Transverse colon (tissue), 4 donors: ENCODE results near the gene PLA2G4E. TPM values are rescaled to one million over a fixed set of nuclear protein-coding genes. Genes with fewer than 3 reads are reported as not detected.

Source experiments
- DNase-seq: peaks from one replicate; pipeline ENCODE4 v3.0.0-alpha.2; 2019
- H3K27ac ChIP-seq, 4 donors: fragments of 200-600 bp; sonication (generic); 2 replicates each; pipeline ENCODE4 v1.5.1; 2016 to 2018; ENCODE audit warnings: inconsistent platforms in 4 of 4
- H3K27me3 ChIP-seq: fragments of 200-600 bp; sonication (generic); 2 replicates; pipeline ENCODE4 v1.5.1; 2017; ENCODE audit warnings: inconsistent platforms
- H3K36me3 ChIP-seq, 4 donors: fragments of 200-600 bp; sonication (generic); 2 replicates each; pipeline ENCODE4 v1.5.1; 2017 to 2019; ENCODE audit warnings: inconsistent platforms in 4 of 4
- H3K4me1 ChIP-seq, 4 donors: fragments of 200-600 bp; sonication (generic); 2 replicates each; pipeline ENCODE4 v1.5.1; 2017 to 2020; ENCODE audit warnings: inconsistent platforms in 4 of 4
- H3K4me3 ChIP-seq, 4 donors: fragments of 200-600 bp; sonication (generic); 1 replicate in 1 of 4; 2 replicates in 3 of 4; pipeline versions ENCODE4 v1.5.1 to v1.6.1; 2017 to 2019; ENCODE audit warnings: inconsistent platforms in 4 of 4
- H3K9me3 ChIP-seq, 2 donors: fragments of 200-600 bp; sonication (generic); 2 replicates each; pipeline ENCODE4 v1.5.1; 2017 to 2019; ENCODE audit warnings: inconsistent platforms in 2 of 2
- EP300 ChIP-seq: sonication (generic); formaldehyde crosslinking; IDR thresholded peaks from one replicate; pipeline ENCODE4 v1.6.1; 2017; ENCODE audit warnings: antibody characterized with exemption, low read depth
- POLR2A ChIP-seq: fragments of 450-650 bp; IDR thresholded peaks from one replicate; pipeline ENCODE4 v1.6.1; 2016; ENCODE audit warnings: antibody characterized with exemption, mild to moderate bottlenecking, moderate library complexity
- POLR2AphosphoS5 ChIP-seq, 3 donors: sonication (generic); formaldehyde crosslinking; IDR thresholded peaks; one replicate each; pipeline ENCODE4 v1.6.1; 2016; ENCODE audit warnings: antibody characterized with exemption in 3 of 3
- WGBS, 2 donors: methylation state at CpG; one replicate each; pipeline ENCODE4 v1.1.5; 2018; ENCODE audit warnings: low coverage in 1 of 2; 5-methylcytosine and 5-hydroxymethylcytosine counted together
- in situ Hi-C, 4 donors: fragments of 200-750 bp; cut with MboI; loops; one replicate each; pipeline versions ENCODE4 v1.15.0 to v1.15.1; 2017; ENCODE audit warnings: low sequenced_read_pairs in 3 of 4, low pct_ligation_motif_present in 1 of 4, low pct_unique_long_range_greater_than_20kb in 1 of 4
- intact Hi-C: fragments of 100-400 bp; cut with DNase I; formaldehyde crosslinking; loops from one replicate; pipeline ENCODE4 v1.15.1; 2023; ENCODE audit warnings: low total_unique reads
- total RNA-seq, 4 donors: library from RNA; depleted of rRNA; stranded (reverse); fragments of >200 nt; gene quantifications; one replicate each; pipeline ENCODE4 v1.1.0, GENCODE V29; 2016
- TF ChIP-seq, protein P1 (sequence below), 5 experiments: fragments of 200-600 bp in 3 of 5; fragments of 450-650 bp in 2 of 5; sonication (generic) in 3 of 5; IDR thresholded peaks; 1 replicate in 2 of 5; 2 replicates in 3 of 5; pipeline ENCODE4 v1.5.1; 2016 to 2017; ENCODE audit warnings: antibody characterized with exemption in 5 of 5, inconsistent platforms in 3 of 5, mild to moderate bottlenecking in 2 of 5, moderate library complexity in 1 of 5

PLA2G4E gene
- total RNA-seq, 4 donors from 2014 or later: 0.32 TPM; not detected in 3

DNA sequence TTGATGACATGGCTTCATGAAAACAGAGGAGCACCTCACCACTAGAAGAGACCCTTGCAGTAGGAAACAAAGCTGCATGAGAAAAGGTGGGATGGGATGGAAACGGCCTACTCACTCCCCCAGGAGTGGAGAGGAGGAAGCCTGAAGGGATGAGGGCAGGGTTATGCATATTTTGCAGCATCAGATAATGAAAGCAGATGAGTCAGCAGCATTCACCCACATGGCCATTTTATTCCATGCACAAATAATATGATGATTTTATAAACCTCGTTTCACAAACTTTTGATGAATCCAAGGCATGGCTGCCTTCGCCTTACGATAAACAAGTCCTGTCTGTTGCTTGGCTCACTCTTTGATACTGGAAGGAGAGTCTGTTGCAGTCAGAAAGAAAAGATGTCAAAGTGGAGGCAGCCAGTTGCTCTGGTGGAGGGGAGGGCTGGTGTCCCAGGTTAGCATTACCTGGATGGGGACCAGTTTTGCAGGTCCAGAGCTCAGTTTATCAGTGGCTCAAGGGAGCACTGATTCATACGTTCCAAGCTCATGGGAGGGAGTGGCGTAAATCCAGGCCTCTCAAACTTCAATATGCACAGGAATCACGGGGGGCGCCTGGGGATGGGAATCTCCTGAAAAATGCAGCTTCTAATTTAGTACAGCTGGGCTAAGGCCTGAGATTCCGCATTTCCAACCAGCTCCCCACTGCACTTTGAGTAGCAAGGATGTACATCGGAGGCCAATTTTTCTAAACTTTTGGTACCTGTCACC lies 39.3 kb downstream of the PLA2G4E start:
- H3K27ac ChIP-seq: peak overlapping the region in 3 of 4 donors; percentile 50 to 80 (median 69)
- no peak overlapping the region for H3K4me3 ChIP-seq
- no peaks in the 10 kb centered on the region for H3K36me3 ChIP-seq
- intact Hi-C loops: no loop called here
- DNase-seq: no peak
- H3K4me1 ChIP-seq: peaks cover 5 to 16% (median 15%) of the 10 kb centered on the region in 4 donors
- 40 to 90% methylated on average over 1 to 10 of the region's 10 CpGs for WGBS, 2 donors
- H3K9me3 ChIP-seq: no peaks in the 10 kb centered on the region
- in situ Hi-C loops: no loop called here
- no peak for TF ChIP-seq POLR2AphosphoS5 (IDR thresholded peaks at IDR 0.05)
- no peak for TF ChIP-seq POLR2A
- no peak for TF ChIP-seq EP300
- TF ChIP-seq, protein P1, sequence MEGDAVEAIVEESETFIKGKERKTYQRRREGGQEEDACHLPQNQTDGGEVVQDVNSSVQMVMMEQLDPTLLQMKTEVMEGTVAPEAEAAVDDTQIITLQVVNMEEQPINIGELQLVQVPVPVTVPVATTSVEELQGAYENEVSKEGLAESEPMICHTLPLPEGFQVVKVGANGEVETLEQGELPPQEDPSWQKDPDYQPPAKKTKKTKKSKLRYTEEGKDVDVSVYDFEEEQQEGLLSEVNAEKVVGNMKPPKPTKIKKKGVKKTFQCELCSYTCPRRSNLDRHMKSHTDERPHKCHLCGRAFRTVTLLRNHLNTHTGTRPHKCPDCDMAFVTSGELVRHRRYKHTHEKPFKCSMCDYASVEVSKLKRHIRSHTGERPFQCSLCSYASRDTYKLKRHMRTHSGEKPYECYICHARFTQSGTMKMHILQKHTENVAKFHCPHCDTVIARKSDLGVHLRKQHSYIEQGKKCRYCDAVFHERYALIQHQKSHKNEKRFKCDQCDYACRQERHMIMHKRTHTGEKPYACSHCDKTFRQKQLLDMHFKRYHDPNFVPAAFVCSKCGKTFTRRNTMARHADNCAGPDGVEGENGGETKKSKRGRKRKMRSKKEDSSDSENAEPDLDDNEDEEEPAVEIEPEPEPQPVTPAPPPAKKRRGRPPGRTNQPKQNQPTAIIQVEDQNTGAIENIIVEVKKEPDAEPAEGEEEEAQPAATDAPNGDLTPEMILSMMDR (IDR thresholded peaks at IDR 0.05): no peak
- H3K27me3 ChIP-seq: no peaks in the 10 kb centered on the region

DNA sequence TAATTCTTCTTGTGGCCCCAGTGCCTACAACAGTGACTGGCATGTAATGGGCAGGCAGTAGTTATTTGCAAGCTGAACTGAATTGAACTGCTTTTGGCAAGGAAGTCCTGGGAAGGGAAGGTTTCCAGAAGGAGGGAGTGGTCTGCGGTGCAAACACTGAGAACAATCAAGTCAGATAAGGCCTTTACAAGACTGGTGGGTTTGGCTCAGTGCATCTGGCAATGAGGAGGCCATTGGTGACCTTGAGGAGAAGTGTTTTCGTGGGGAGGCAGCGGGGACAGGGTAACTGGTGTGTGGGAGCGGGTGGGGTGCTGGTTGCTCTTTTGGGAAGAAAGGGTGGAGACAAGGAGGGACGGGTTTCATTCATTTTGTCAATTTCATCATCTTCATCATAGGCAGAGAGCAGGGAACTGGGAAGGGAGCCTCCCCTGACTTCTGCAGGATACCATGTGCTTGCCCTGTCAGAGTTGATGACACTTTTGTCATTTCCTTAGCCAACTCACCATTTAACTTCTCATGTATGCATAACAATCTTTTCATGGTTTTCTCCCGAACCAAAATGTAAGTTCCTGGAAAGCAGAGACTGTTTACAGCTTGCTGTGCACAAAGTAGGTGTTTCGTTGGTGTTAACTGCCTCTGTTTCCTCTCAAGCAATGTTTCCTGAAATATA lies 40.1 kb downstream of the PLA2G4E start:
- Histone ChIP-seq H3K36me3 (no peaks in the 10 kb centered on the region), H3K27ac (peak overlapping the region; percentile 47 to 80 (median 66)), H3K27me3 (no peaks in the 10 kb centered on the region), H3K4me1 (peaks cover 5 to 16% (median 15%) of the 10 kb centered on the region in 4 donors), H3K4me3 (no peak overlapping the region), H3K9me3 (no peaks in the 10 kb centered on the region)
- 53 to 73% methylated on average over 5 to 7 of the region's 7 CpGs for WGBS, 2 donors
- in situ Hi-C loops: no loop called here
- intact Hi-C loops: no loop called here
- TF ChIP-seq, protein P1 (IDR thresholded peaks at IDR 0.05): no peak
- TF ChIP-seq POLR2AphosphoS5 (IDR thresholded peaks at IDR 0.05) (peak in 1 of 3 donors; percentile 24), POLR2A (no peak), EP300 (no peak)
- peak; percentile 52 for DNase-seq

DNA sequence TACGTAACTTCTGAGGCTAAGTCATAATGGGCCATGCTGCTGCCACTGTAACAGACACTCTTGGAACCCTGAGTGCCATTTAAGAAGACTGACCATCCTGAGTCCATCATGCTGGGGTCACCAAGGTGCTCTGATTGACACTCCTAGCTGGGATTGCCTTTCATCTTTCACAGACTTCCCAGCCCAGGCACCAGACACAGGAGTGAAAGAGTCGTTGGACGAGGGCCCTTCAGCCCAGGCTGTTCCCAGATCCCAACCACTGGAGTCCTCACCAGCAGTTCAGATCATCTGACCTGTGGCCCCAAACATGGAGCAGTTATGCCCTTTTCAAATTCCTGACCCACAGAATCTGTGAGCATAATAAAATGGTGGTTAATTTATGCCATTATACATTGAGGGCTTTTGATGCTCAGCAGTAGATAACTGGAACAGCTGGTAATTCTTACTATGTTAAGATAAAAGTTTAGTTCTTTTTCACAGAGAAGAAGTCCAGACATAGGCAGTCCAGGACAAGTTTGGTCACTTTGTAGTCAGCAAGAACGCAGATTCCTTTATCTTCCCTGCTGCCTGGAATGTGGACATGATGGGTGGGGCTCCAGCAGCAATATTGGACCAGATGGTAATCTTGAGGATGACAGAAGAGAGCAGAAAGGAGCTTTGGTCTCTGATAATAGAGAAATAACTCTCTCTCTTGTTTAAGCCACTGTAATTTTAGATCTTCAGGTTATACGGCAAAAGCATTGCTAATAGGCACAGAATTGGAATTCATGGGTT lies 41.2 kb downstream of the PLA2G4E start:
- WGBS, 2 donors: 46 to 76% methylated on average over 2 to 5 of the region's 5 CpGs
- Histone ChIP-seq H3K4me3 (no peak overlapping the region), H3K4me1 (peaks cover 5 to 16% (median 15%) of the 10 kb centered on the region in 4 donors), H3K27me3 (no peaks in the 10 kb centered on the region), H3K36me3 (no peaks in the 10 kb centered on the region), H3K9me3 (no peaks in the 10 kb centered on the region), H3K27ac (peak overlapping the region; percentile 47 to 80 (median 66))
- in situ Hi-C loops (no loop called here), intact Hi-C loops (no loop called here)
- peak; percentile 33 for DNase-seq
- no peak for TF ChIP-seq POLR2AphosphoS5 (IDR thresholded peaks at IDR 0.05)
- TF ChIP-seq POLR2A: no peak
- no peak for TF ChIP-seq EP300
- TF ChIP-seq, protein P1 (IDR thresholded peaks at IDR 0.05): no peak

DNA sequence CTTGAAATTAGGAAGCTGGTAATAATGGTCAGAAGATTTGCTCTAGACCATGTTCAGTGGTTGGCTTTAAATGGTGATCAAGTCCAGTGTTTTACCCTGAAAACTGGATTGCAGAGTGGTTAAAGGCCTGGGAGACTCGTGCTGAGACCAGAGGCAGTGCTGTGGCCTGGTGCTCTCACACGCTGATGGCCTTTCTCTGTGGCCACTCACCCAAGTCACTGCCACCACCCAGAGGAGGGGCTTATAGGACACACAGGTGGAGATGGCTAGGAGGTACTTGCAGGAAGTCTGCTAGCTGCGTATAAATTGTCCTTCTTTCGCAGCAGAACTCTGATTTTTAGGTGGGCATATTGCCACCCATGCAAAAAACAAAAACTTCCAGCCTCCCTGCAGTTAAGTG lies 42.3 kb downstream of the PLA2G4E start:
- no peak for DNase-seq
- WGBS, 2 donors: 90% methylated on average over 4 of the region's 4 CpGs; no CpG with 5 or more reads in 1 of the 2 donors

More for the DNA sequence above, 42.3 kb downstream of the PLA2G4E start:
- H3K4me3 ChIP-seq: no peak overlapping the region
- no peak overlapping the region for H3K27ac ChIP-seq
- no peaks in the 10 kb centered on the region for H3K9me3 ChIP-seq
- peaks cover 5 to 24% (median 19%) of the 10 kb centered on the region in 4 donors for H3K4me1 ChIP-seq
- TF ChIP-seq, protein P1 (IDR thresholded peaks at IDR 0.05): no peak
- TF ChIP-seq POLR2A (no peak), POLR2AphosphoS5 (IDR thresholded peaks at IDR 0.05) (no peak), EP300 (no peak)
- intact Hi-C loops (no loop called here), in situ Hi-C loops (no loop called here)
- H3K27me3 ChIP-seq: no peaks in the 10 kb centered on the region
- no peaks in the 10 kb centered on the region for H3K36me3 ChIP-seq
